H9 (cell line): ENCODE measurements around the gene CLPSL1. TPM values are rescaled to one million over a fixed set of nuclear protein-coding genes. Genes with fewer than 3 reads are reported as not detected.

Source experiments
- DNase-seq: peaks from one replicate; pipeline ENCODE4 v3.0.0-alpha.2; 2017
- H2AFZ ChIP-seq: one replicate; pipeline ENCODE4 v1.6.1; 2013; ENCODE audit warnings: mild to moderate bottlenecking, low read length, control low read depth, moderate library complexity
- H2AK5ac ChIP-seq: 2 replicates; pipeline ENCODE4 v1.6.1; 2013; ENCODE audit warnings: low read length, control low read depth, mixed read lengths; ENCODE audit not compliant: insufficient read length
- H2BK120ac ChIP-seq: one replicate; pipeline ENCODE4 v1.6.1; 2013; ENCODE audit warnings: low read depth, mild to moderate bottlenecking, low read length, control low read depth, inconsistent platforms; ENCODE audit not compliant: poor library complexity, severe bottlenecking
- H2BK12ac ChIP-seq: 2 replicates; pipeline ENCODE4 v1.6.1; 2013; ENCODE audit warnings: low read length, control low read depth, mixed read lengths, low read depth; ENCODE audit not compliant: insufficient read length
- H2BK15ac ChIP-seq: 2 replicates; pipeline ENCODE4 v1.6.1; 2013; ENCODE audit warnings: low read depth, low read length, control low read depth
- H2BK20ac ChIP-seq: one replicate; pipeline ENCODE4 v1.6.1; 2013; ENCODE audit warnings: low read depth, mild to moderate bottlenecking, low read length, control low read depth, inconsistent platforms; ENCODE audit not compliant: poor library complexity, severe bottlenecking
- H2BK5ac ChIP-seq: 2 replicates; pipeline ENCODE4 v1.6.1; 2013; ENCODE audit warnings: low read length, control low read depth, mixed read lengths; ENCODE audit not compliant: insufficient read length
- H3K14ac ChIP-seq: 2 replicates; pipeline ENCODE4 v1.6.1; 2013; ENCODE audit warnings: low read length, control low read depth; ENCODE audit not compliant: insufficient read depth
- H3K18ac ChIP-seq: 2 replicates; pipeline ENCODE4 v1.6.1; 2013; ENCODE audit warnings: low read depth, mild to moderate bottlenecking, mixed read lengths, low read length, control low read depth; ENCODE audit not compliant: insufficient read length
- H3K23ac ChIP-seq: 2 replicates; pipeline ENCODE4 v1.6.1; 2013; ENCODE audit warnings: low read length, control low read depth, mixed read lengths, low read depth; ENCODE audit not compliant: insufficient read length
- H3K23me2 ChIP-seq: 2 replicates; pipeline ENCODE4 v1.6.1; 2013; ENCODE audit warnings: low read depth, mild to moderate bottlenecking, mixed read lengths, low read length, control low read depth; ENCODE audit not compliant: insufficient read length, poor library complexity, severe bottlenecking
- H3K27ac ChIP-seq: 2 replicates; pipeline ENCODE4 v1.5.1; 2013; ENCODE audit warnings: low read length, control low read depth, mixed read lengths, low read depth; ENCODE audit not compliant: insufficient read length
- H3K27me3 ChIP-seq: 2 replicates; pipeline ENCODE4 v1.6.1; 2013; ENCODE audit warnings: low read length, control low read depth, inconsistent platforms; ENCODE audit not compliant: insufficient read depth
- H3K4ac ChIP-seq: 2 replicates; pipeline ENCODE4 v1.6.1; 2013; ENCODE audit warnings: low read depth, mild to moderate bottlenecking, control low read depth, inconsistent platforms, low read length, moderate library complexity
- H3K4me1 ChIP-seq: 2 replicates; pipeline ENCODE4 v1.6.1; 2013; ENCODE audit warnings: low read length, control low read depth, inconsistent platforms; ENCODE audit not compliant: insufficient read depth
- H3K4me2 ChIP-seq: 2 replicates; pipeline ENCODE4 v1.6.1; 2013; ENCODE audit warnings: low read length, control low read depth, mixed read lengths; ENCODE audit not compliant: insufficient read length, insufficient read depth
- H3K56ac ChIP-seq: 2 replicates; pipeline ENCODE4 v1.6.1; 2013; ENCODE audit warnings: low read depth, mild to moderate bottlenecking, mixed read lengths, low read length, control low read depth; ENCODE audit not compliant: insufficient read length
- H3K79me1 ChIP-seq: 2 replicates; pipeline ENCODE4 v1.6.1; 2013; ENCODE audit warnings: low read depth, mild to moderate bottlenecking, moderate library complexity, low read length, control low read depth, inconsistent platforms; ENCODE audit not compliant: insufficient read depth, poor library complexity, severe bottlenecking
- H3K79me2 ChIP-seq: 2 replicates; pipeline ENCODE4 v1.6.1; 2013; ENCODE audit warnings: low read length, control low read depth, inconsistent platforms; ENCODE audit not compliant: insufficient read depth
- H3K9ac ChIP-seq: 2 replicates; pipeline ENCODE4 v1.6.1; 2013; ENCODE audit warnings: low read length, control low read depth, mixed read lengths; ENCODE audit not compliant: insufficient read length; ENCODE audit errors: extremely low read depth
- H3K9me3 ChIP-seq: one replicate; pipeline ENCODE4 v1.6.1; 2013; ENCODE audit warnings: low read depth, low read length, inconsistent platforms; ENCODE audit not compliant: control insufficient read depth
- H3T11ph ChIP-seq: one replicate; pipeline ENCODE4 v1.6.1; 2013; ENCODE audit warnings: mild to moderate bottlenecking, low read length, control low read depth, inconsistent platforms
- H4K20me1 ChIP-seq: one replicate; pipeline ENCODE4 v1.6.1; 2013; ENCODE audit not compliant: control insufficient read depth, insufficient read length, insufficient read depth
- H4K5ac ChIP-seq: 2 replicates; pipeline ENCODE4 v1.6.1; 2013; ENCODE audit warnings: low read depth, mild to moderate bottlenecking, mixed read lengths, low read length, control low read depth; ENCODE audit not compliant: insufficient read length
- H4K8ac ChIP-seq: replicated peaks from 2 replicates; pipeline ENCODE4 v1.6.1; 2013; ENCODE audit warnings: low read length, control low read depth, mixed read lengths, low read depth; ENCODE audit not compliant: insufficient read length
- H4K91ac ChIP-seq: 2 replicates; pipeline ENCODE4 v1.6.1; 2013; ENCODE audit warnings: low read depth, mild to moderate bottlenecking, moderate library complexity, mixed read lengths, low read length, control low read depth; ENCODE audit not compliant: insufficient read length
- H3K27ac Mint-ChIP-seq, 3 experiments: 2 replicates in 2 of 3; 3 replicates in 1 of 3; pipeline ENCODE4 v1.8.0; 2020 to 2021; ENCODE audit warnings: mixed read lengths in 3 of 3, mild to moderate bottlenecking in 1 of 3, moderate library complexity in 1 of 3
- H3K27me3 Mint-ChIP-seq: 2 replicates; pipeline ENCODE4 v1.8.0; 2021; ENCODE audit warnings: low read depth, mild to moderate bottlenecking, moderate library complexity, mixed read lengths
- H3K36me3 Mint-ChIP-seq, 3 experiments: 2 replicates in 2 of 3; 3 replicates in 1 of 3; pipeline ENCODE4 v1.8.0; 2020 to 2021; ENCODE audit warnings: low read depth in 3 of 3, mixed read lengths in 3 of 3; ENCODE audit not compliant: insufficient read depth in 1 of 3
- H3K4me1 Mint-ChIP-seq, 2 experiments: 2 replicates each; pipeline ENCODE4 v1.8.0; 2020; ENCODE audit warnings: mixed read lengths in 2 of 2
- H3K4me3 Mint-ChIP-seq, 2 experiments: 2 replicates in 1 of 2; 3 replicates in 1 of 2; pipeline ENCODE4 v1.8.0; 2020 to 2021; ENCODE audit warnings: mild to moderate bottlenecking in 2 of 2, mixed read lengths in 2 of 2, moderate library complexity in 1 of 2
- H3K9me3 Mint-ChIP-seq, 2 experiments: 2 replicates in 1 of 2; 3 replicates in 1 of 2; pipeline ENCODE4 v1.8.0; 2020; ENCODE audit warnings: mild to moderate bottlenecking in 2 of 2, mixed read lengths in 2 of 2, moderate library complexity in 1 of 2
- WGBS: extraction: QIAGEN DNeasy Blood & Tissue Kit; methylation state at CpG from one replicate; pipeline ENCODE4 v1.1.7; 2013; ENCODE audit warnings: missing lambda C conversion rate, low lambda C conversion rate, mixed read lengths; ENCODE audit not compliant: insufficient read length; ENCODE audit errors: extremely low coverage; 5-methylcytosine and 5-hydroxymethylcytosine counted together
- total RNA-seq: library from RNA; stranded (reverse); gene quantifications from 2 replicates; pipeline ENCODE4 v1.2.1, GENCODE V29; 2021
- TF ChIP-seq, protein P1 (sequence below): fragments of 200-600 bp; sonication (generic); conservative IDR thresholded peaks from 3 replicates; pipeline ENCODE4 v1.8.0; 2021; ENCODE audit warnings: antibody characterized with exemption, mild to moderate bottlenecking

Gene CLPSL1
- total RNA-seq, 1 experiment from 2014 or later: not detected

- Mint-ChIP-seq H3K4me1 (peaks cover 62 to 67% of the 10 kb centered on the region in 2 experiments), H3K27ac (peak overlapping the region in 2 of 3 experiments; percentile 74 to 77; a peak in 4 of 7 replicates), H3K36me3 (no peaks in the 10 kb centered on the region), H3K27me3 (no peaks in the 10 kb centered on the region), H3K9me3 (no peaks in the 10 kb centered on the region), H3K4me3 (no peak overlapping the region; a peak in 1 of 5 replicates)
- no peak overlapping the region for H4K8ac ChIP-seq
- no peak overlapping the region for H2BK5ac ChIP-seq
- H3K27me3 ChIP-seq: no peaks in the 10 kb centered on the region
- no peaks in the 10 kb centered on the region for H4K20me1 ChIP-seq
- H3T11ph ChIP-seq: no peak overlapping the region
- no peaks in the 10 kb centered on the region for H3K23me2 ChIP-seq
- no peak overlapping the region for H3K56ac ChIP-seq
- H3K23ac ChIP-seq: no peak overlapping the region
- no peaks in the 10 kb centered on the region for H3K79me2 ChIP-seq
- H3K9me3 ChIP-seq: no peaks in the 10 kb centered on the region
- no peak overlapping the region for H3K4me2 ChIP-seq
- no peak overlapping the region for H2BK12ac ChIP-seq
- TF ChIP-seq, protein P1, sequence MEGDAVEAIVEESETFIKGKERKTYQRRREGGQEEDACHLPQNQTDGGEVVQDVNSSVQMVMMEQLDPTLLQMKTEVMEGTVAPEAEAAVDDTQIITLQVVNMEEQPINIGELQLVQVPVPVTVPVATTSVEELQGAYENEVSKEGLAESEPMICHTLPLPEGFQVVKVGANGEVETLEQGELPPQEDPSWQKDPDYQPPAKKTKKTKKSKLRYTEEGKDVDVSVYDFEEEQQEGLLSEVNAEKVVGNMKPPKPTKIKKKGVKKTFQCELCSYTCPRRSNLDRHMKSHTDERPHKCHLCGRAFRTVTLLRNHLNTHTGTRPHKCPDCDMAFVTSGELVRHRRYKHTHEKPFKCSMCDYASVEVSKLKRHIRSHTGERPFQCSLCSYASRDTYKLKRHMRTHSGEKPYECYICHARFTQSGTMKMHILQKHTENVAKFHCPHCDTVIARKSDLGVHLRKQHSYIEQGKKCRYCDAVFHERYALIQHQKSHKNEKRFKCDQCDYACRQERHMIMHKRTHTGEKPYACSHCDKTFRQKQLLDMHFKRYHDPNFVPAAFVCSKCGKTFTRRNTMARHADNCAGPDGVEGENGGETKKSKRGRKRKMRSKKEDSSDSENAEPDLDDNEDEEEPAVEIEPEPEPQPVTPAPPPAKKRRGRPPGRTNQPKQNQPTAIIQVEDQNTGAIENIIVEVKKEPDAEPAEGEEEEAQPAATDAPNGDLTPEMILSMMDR: peak; percentile 58
- no CpG with 5 or more reads among the region's 16 CpGs for WGBS
- H2BK120ac ChIP-seq: no peak overlapping the region
- no peak overlapping the region for H2AK5ac ChIP-seq
- no peak overlapping the region for H2BK15ac ChIP-seq
- no peak overlapping the region for H2BK20ac ChIP-seq
- no peak overlapping the region for H3K4ac ChIP-seq
- H3K4me1 ChIP-seq: peaks cover 8% of the 10 kb centered on the region
- peak overlapping the region; percentile 37 for H3K18ac ChIP-seq
- DNase-seq: no peak
- peak overlapping the region; percentile 9 for H3K14ac ChIP-seq
- H4K5ac ChIP-seq: no peak overlapping the region
- H2AFZ ChIP-seq: no peak overlapping the region
- H3K27ac ChIP-seq: no peak overlapping the region
- H3K9ac ChIP-seq: no peak overlapping the region
- no peak overlapping the region for H4K91ac ChIP-seq
- H3K79me1 ChIP-seq: no peaks in the 10 kb centered on the region
Measured at GRCh38 chr6:35737413-35738211, 43.2 kb upstream of the CLPSL1 start.
